Stimulated activated CD4-positive, alpha-beta T cell treated with anti-CD3 and anti-CD28 coated beads, TNF-alpha, amount 100 ng/mL, for 48 hours (primary cell): ENCODE measurements around the gene INPP5B.
"Not testable (repeated sequence)": the region's sequence is repeated elsewhere in the genome, so short reads cannot be mapped to it uniquely, and the experiment has no call there.

Experiments
- DNase-seq, 3 donors: peaks; one replicate each; pipeline ENCODE4 v3.0.0-alpha.2; 2020; ENCODE audit warnings: low read depth in 3 of 3

The INPP5B gene

GRCh38 chr1:37946703-37947360 lies at the start of gene INPP5B:
TSS of gene INPP5B (minus strand) at chr1:37947053. CDS start at chr1:37946308, 745 bp downstream.
- DNase-seq: peak; percentile 45 to 68 (median 65)

- DNase-seq: no peak
Measured at GRCh38 chr1:37995751-37996345, 49.0 kb upstream of the INPP5B start.

GRCh38 chr1:37994886-37995566 lies 48.2 kb upstream of the INPP5B start:
- no peak for DNase-seq

- no peak for DNase-seq
Measured at GRCh38 chr1:37989361-37989930, 42.6 kb upstream of the INPP5B start.

GRCh38 chr1:37987679-37988078 lies 40.8 kb upstream of the INPP5B start:
- DNase-seq: no peak

GRCh38 chr1:37983546-37983945 lies 36.7 kb upstream of the INPP5B start:
- no peak for DNase-seq

GRCh38 chr1:37978541-37978940 lies 31.7 kb upstream of the INPP5B start:
- DNase-seq: no peak

- not testable (repeated sequence) for DNase-seq
Measured at GRCh38 chr1:37975083-37975482, 28.2 kb upstream of the INPP5B start.

- no peak for DNase-seq
Measured at GRCh38 chr1:37974567-37974966, 27.7 kb upstream of the INPP5B start.

GRCh38 chr1:37973684-37974083 lies 26.8 kb upstream of the INPP5B start:
- DNase-seq: not testable (repeated sequence)

- no peak for DNase-seq
Measured at GRCh38 chr1:37965301-37965700, 18.4 kb upstream of the INPP5B start.

GRCh38 chr1:37964106-37964505 lies 17.3 kb upstream of the INPP5B start:
- DNase-seq: not testable (repeated sequence)

GRCh38 chr1:37958690-37959089 lies 11.8 kb upstream of the INPP5B start:
- DNase-seq: no peak

- DNase-seq: no peak
Measured at GRCh38 chr1:37955685-37956084, 8.8 kb upstream of the INPP5B start.

- no peak for DNase-seq
Measured at GRCh38 chr1:37954316-37954971, 7.6 kb upstream of the INPP5B start.

GRCh38 chr1:37952738-37953137 lies 5.9 kb upstream of the INPP5B start:
- DNase-seq: no peak

GRCh38 chr1:37951783-37952624 lies 5.2 kb upstream of the INPP5B start:
- DNase-seq: no peak

- no peak for DNase-seq
Measured at GRCh38 chr1:37951041-37951782, 4.4 kb upstream of the INPP5B start.

GRCh38 chr1:37949524-37950152 lies 2.8 kb upstream of the INPP5B start:
- DNase-seq: no peak

- no peak for DNase-seq
Measured at GRCh38 chr1:37948841-37949240, 2.0 kb upstream of the INPP5B start.
